Caco-2 (cell line): ENCODE results near the gene SPDYA. TPM values are rescaled to one million over a fixed set of nuclear protein-coding genes. Genes with fewer than 3 reads are reported as not detected.

ENCODE experiments used
- BruUV-seq: library from RNA; stranded (reverse); fragments of 400-500 nt; replicated peaks from 2 replicates; lab custom pipeline; 2021; lab: Mats Ljungman, UMichigan
- CTCF ChIA-PET: fragments of 300-600 bp; sonication (Branson Sonifier 250); formaldehyde crosslinking; loops from one replicate; lab custom pipeline; 2022; ENCODE audit warnings: antibody characterized with exemption; lab: Charles Lee
- POLR2A ChIA-PET: fragments of 300-600 bp; sonication (Branson Sonifier 250); formaldehyde crosslinking; loops from one replicate; lab custom pipeline; 2022; ENCODE audit warnings: antibody characterized with exemption; lab: Charles Lee
- DNase-seq, 2 experiments: peaks; one replicate each; pipeline versions ENCODE4 v3.0.0 to v3.0.0-alpha.2; 2020 to 2022
- H3K27me3 ChIP-seq: replicated peaks from 2 replicates; pipeline ENCODE4 v1.6.0; 2011; ENCODE audit warnings: low read length; ENCODE audit not compliant: control insufficient read depth, insufficient read depth
- H3K36me3 ChIP-seq: 2 replicates; pipeline ENCODE4 v1.5.1; 2011; ENCODE audit warnings: low read length; ENCODE audit not compliant: control insufficient read depth, insufficient read depth
- H3K4me1 ChIP-seq: fragments of 250-450 bp; sonication (Bioruptor Pico); 2 replicates; pipeline ENCODE4 v1.5.1; 2020; ENCODE audit warnings: mild to moderate bottlenecking
- H3K4me3 ChIP-seq: 2 replicates; pipeline ENCODE4 v1.5.1; 2011; ENCODE audit warnings: low read depth, mild to moderate bottlenecking, control low read depth, low read length
- H3K9me3 ChIP-seq: fragments of 250-450 bp; sonication (Bioruptor Pico); 2 replicates; pipeline ENCODE4 v1.5.1; 2020; ENCODE audit warnings: mild to moderate bottlenecking, moderate library complexity
- H3K27ac Mint-ChIP-seq: one replicate; pipeline ENCODE4 v1.8.0; 2022; ENCODE audit warnings: mixed read lengths; ENCODE audit not compliant: unreplicated experiment
- H3K27me3 Mint-ChIP-seq: one replicate; pipeline ENCODE4 v1.8.0; 2022; ENCODE audit warnings: mixed read lengths; ENCODE audit not compliant: insufficient read depth, unreplicated experiment
- H3K36me3 Mint-ChIP-seq: one replicate; pipeline ENCODE4 v1.8.0; 2022; ENCODE audit warnings: mild to moderate bottlenecking, mixed read lengths; ENCODE audit not compliant: insufficient read depth, unreplicated experiment
- H3K4me1 Mint-ChIP-seq: one replicate; pipeline ENCODE4 v1.8.0; 2022; ENCODE audit warnings: low read depth, mixed read lengths; ENCODE audit not compliant: unreplicated experiment
- H3K4me3 Mint-ChIP-seq: one replicate; pipeline ENCODE4 v1.8.0; 2022; ENCODE audit warnings: mild to moderate bottlenecking, moderate library complexity, mixed read lengths; ENCODE audit not compliant: unreplicated experiment
- H3K9me3 Mint-ChIP-seq: one replicate; pipeline ENCODE4 v1.8.0; 2022; ENCODE audit warnings: mixed read lengths; ENCODE audit not compliant: unreplicated experiment
- intact Hi-C: fragments of 100-400 bp; cut with micrococcal nuclease; formaldehyde crosslinking; loops from one replicate; pipeline ENCODE4 v1.10.0; 2022; ENCODE audit not compliant: unreplicated experiment
- total RNA-seq: library from RNA; stranded (reverse); gene quantifications from 2 replicates; pipeline ENCODE4 v1.2.3, GENCODE V29; 2022
- TF ChIP-seq, protein P1 (sequence below), 2 experiments: fragments of 200-600 bp in 1 of 2; IDR thresholded peaks; 1 replicate in 1 of 2; 2 replicates in 1 of 2; pipeline versions ENCODE4 v1.5.1 to v1.8.0; 2011 to 2022; ENCODE audit warnings: antibody characterized with exemption in 1 of 2, control low read depth in 1 of 2, inconsistent platforms in 1 of 2, low read depth in 1 of 2, low read length in 1 of 2, mild to moderate bottlenecking in 1 of 2, moderate library complexity in 1 of 2; ENCODE audit not compliant: insufficient read depth in 1 of 2, severe bottlenecking in 1 of 2, unreplicated experiment in 1 of 2

SPDYA gene
- total RNA-seq, 1 experiment from 2014 or later: 1.5 TPM

GRCh38 chr2:28764909-28765711, 45.5 kb upstream of the SPDYA start:
- no TSS peak for BruUV-seq
- ChIA-PET POLR2A (no interaction called here), CTCF (no interaction called here)
- Histone ChIP-seq H3K36me3 (no peaks in the 10 kb centered on the region; the same call in 1 of the 2 replicates), H3K4me1 (no peaks in the 10 kb centered on the region), H3K9me3 (no peaks in the 10 kb centered on the region), H3K27me3 (no peaks in the 10 kb centered on the region), H3K4me3 (no peak overlapping the region)
- no peak for DNase-seq
- peaks cover 9% of the 10 kb centered on the region for H3K4me1 Mint-ChIP-seq
- no peak overlapping the region for H3K27ac Mint-ChIP-seq
- no peaks in the 10 kb centered on the region for H3K27me3 Mint-ChIP-seq
- H3K9me3 Mint-ChIP-seq: no peaks in the 10 kb centered on the region
- peaks cover 53% of the 10 kb centered on the region for H3K36me3 Mint-ChIP-seq
- TF ChIP-seq, protein P1, sequence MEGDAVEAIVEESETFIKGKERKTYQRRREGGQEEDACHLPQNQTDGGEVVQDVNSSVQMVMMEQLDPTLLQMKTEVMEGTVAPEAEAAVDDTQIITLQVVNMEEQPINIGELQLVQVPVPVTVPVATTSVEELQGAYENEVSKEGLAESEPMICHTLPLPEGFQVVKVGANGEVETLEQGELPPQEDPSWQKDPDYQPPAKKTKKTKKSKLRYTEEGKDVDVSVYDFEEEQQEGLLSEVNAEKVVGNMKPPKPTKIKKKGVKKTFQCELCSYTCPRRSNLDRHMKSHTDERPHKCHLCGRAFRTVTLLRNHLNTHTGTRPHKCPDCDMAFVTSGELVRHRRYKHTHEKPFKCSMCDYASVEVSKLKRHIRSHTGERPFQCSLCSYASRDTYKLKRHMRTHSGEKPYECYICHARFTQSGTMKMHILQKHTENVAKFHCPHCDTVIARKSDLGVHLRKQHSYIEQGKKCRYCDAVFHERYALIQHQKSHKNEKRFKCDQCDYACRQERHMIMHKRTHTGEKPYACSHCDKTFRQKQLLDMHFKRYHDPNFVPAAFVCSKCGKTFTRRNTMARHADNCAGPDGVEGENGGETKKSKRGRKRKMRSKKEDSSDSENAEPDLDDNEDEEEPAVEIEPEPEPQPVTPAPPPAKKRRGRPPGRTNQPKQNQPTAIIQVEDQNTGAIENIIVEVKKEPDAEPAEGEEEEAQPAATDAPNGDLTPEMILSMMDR (IDR thresholded peaks at IDR 0.05; ENCODE audit: insufficient read depth in 1 of 2, low read depth in 1 of 2, low read length in 1 of 2, severe bottlenecking in 1 of 2, unreplicated experiment in 1 of 2): no peak
- H3K4me3 Mint-ChIP-seq: no peak overlapping the region
- intact Hi-C loops: no loop called here

GRCh38 chr2:28766070-28766469, 44.6 kb upstream of the SPDYA start:
- Mint-ChIP-seq H3K9me3 (no peaks in the 10 kb centered on the region), H3K27ac (no peak overlapping the region), H3K27me3 (no peaks in the 10 kb centered on the region), H3K36me3 (peaks cover 49% of the 10 kb centered on the region), H3K4me3 (no peak overlapping the region), H3K4me1 (peaks cover 9% of the 10 kb centered on the region)
- Histone ChIP-seq H3K36me3 (no peaks in the 10 kb centered on the region), H3K27me3 (no peaks in the 10 kb centered on the region), H3K4me1 (no peaks in the 10 kb centered on the region), H3K4me3 (no peak overlapping the region), H3K9me3 (no peaks in the 10 kb centered on the region)
- TF ChIP-seq, protein P1 (IDR thresholded peaks at IDR 0.05; ENCODE audit: insufficient read depth in 1 of 2, low read depth in 1 of 2, low read length in 1 of 2, severe bottlenecking in 1 of 2, unreplicated experiment in 1 of 2): no peak
- ChIA-PET POLR2A (no interaction called here), CTCF (no interaction called here)
- intact Hi-C loops: no loop called here
- no peak for DNase-seq
- BruUV-seq: no TSS peak

- no TSS peak for BruUV-seq
- intact Hi-C loops: no loop called here
Observed at GRCh38 chr2:28767337-28767736, 43.3 kb upstream of the SPDYA start.

More at GRCh38 chr2:28767337-28767736, 43.3 kb upstream of the SPDYA start:
- Mint-ChIP-seq H3K27me3 (no peaks in the 10 kb centered on the region), H3K4me1 (peaks cover 9% of the 10 kb centered on the region), H3K4me3 (no peak overlapping the region), H3K27ac (no peak overlapping the region), H3K9me3 (no peaks in the 10 kb centered on the region), H3K36me3 (peaks cover 42% of the 10 kb centered on the region)
- no peaks in the 10 kb centered on the region for H3K36me3 ChIP-seq
- no peak for DNase-seq
- ChIA-PET POLR2A (no interaction called here), CTCF (no interaction called here)
- TF ChIP-seq, protein P1 (IDR thresholded peaks at IDR 0.05; ENCODE audit: insufficient read depth in 1 of 2, low read depth in 1 of 2, low read length in 1 of 2, severe bottlenecking in 1 of 2, unreplicated experiment in 1 of 2): no peak
- H3K27me3 ChIP-seq: no peaks in the 10 kb centered on the region
- H3K9me3 ChIP-seq: no peaks in the 10 kb centered on the region
- no peak overlapping the region for H3K4me3 ChIP-seq
- no peaks in the 10 kb centered on the region for H3K4me1 ChIP-seq
